Measurements from ENCODE around the gene CLEC4F. TPM values are rescaled to one million over a fixed set of nuclear protein-coding genes. Genes with fewer than 3 reads are reported as not detected.

The CLEC4F gene
- polyA plus RNA-seq, 1 donor (not counting 4 experiments of a cell fraction or from before 2014, with no cell fraction given) = not detected

GRCh38 chr2:70766357-70767078, 53.9 kb downstream of the CLEC4F start:
- H3K4me2 ChIP-seq (ENCODE audit: control insufficient read depth, extremely low read depth, insufficient read depth, low read depth, low read length) = peak overlapping the region; percentile 84
- no peaks in the 10 kb centered on the region for H3K36me3 ChIP-seq (ENCODE audit: control insufficient read depth in 2 of 2, extremely low read depth in 1 of 2, insufficient read depth in 2 of 2, low read length in 2 of 2)
- peak overlapping the region in 2 of 3 experiments; percentile 38 to 63 for H3K4me3 ChIP-seq (ENCODE audit: control insufficient read depth in 2 of 3, extremely low read depth in 1 of 3, insufficient read depth in 2 of 3, low read depth in 1 of 3, low read length in 3 of 3)
- H3K9me3 ChIP-seq (ENCODE audit: control insufficient read depth, low read depth, low read length) = no peaks in the 10 kb centered on the region
- FAIRE-seq (no peak), DNase-seq (ENCODE audit: low read depth, low spot score) (no peak)
- no peak overlapping the region for H3K9ac ChIP-seq (ENCODE audit: control insufficient read depth, extremely low read depth, insufficient read depth, low read length)
- TF ChIP-seq CTCF (optimal IDR thresholded peaks at IDR 0.05 in 1 of 3, IDR thresholded peaks at IDR 0.05 in 1 of 3, conservative IDR thresholded peaks at IDR 0.05 in 1 of 3; ENCODE audit: extremely low read depth in 1 of 3, insufficient read depth in 2 of 3, low read length in 3 of 3) = no peak
- TF ChIP-seq EZH2 (IDR thresholded peaks at IDR 0.05; ENCODE audit: low read length) = peak; percentile 40
- no peaks in the 10 kb centered on the region for H3K79me2 ChIP-seq (ENCODE audit: control insufficient read depth, insufficient read depth, low read length)
- dilution Hi-C loops (cut with MboI; ENCODE audit: extremely low pct_ligation_motif_present, low sequenced_read_pairs) = no loop called here
- H3K4me1 ChIP-seq (ENCODE audit: control insufficient read depth, extremely low read depth, insufficient read depth, low read length) = peaks cover 9% of the 10 kb centered on the region
- no peak overlapping the region for H3K27ac ChIP-seq (ENCODE audit: control insufficient read depth, insufficient read depth, low read length)
- H4K20me1 ChIP-seq (ENCODE audit: control insufficient read depth, extremely low read depth, insufficient read depth, low read length) = peaks cover 2% of the 10 kb centered on the region
- no peak overlapping the region for H2AFZ ChIP-seq (ENCODE audit: control insufficient read depth, low read length)
- H3K9me1 ChIP-seq (ENCODE audit: control insufficient read depth, extremely low read depth, insufficient read depth, low read length) = no peaks in the 10 kb centered on the region
- H3K27me3 ChIP-seq (ENCODE audit: control insufficient read depth, extremely low read depth, insufficient read depth, low read length) = peaks cover 42% of the 10 kb centered on the region

- DNase-seq (ENCODE audit: low read depth, low spot score) (no peak), FAIRE-seq (no peak)
- Histone ChIP-seq H3K9me1 (ENCODE audit: control insufficient read depth, extremely low read depth, insufficient read depth, low read length) (no peaks in the 10 kb centered on the region), H2AFZ (ENCODE audit: control insufficient read depth, low read length) (no peak overlapping the region), H3K27me3 (ENCODE audit: control insufficient read depth, extremely low read depth, insufficient read depth, low read length) (peaks cover 42% of the 10 kb centered on the region), H3K4me3 (ENCODE audit: control insufficient read depth in 2 of 3, extremely low read depth in 1 of 3, insufficient read depth in 2 of 3, low read depth in 1 of 3, low read length in 3 of 3) (no peak overlapping the region), H3K36me3 (ENCODE audit: control insufficient read depth in 2 of 2, extremely low read depth in 1 of 2, insufficient read depth in 2 of 2, low read length in 2 of 2) (no peaks in the 10 kb centered on the region), H3K27ac (ENCODE audit: control insufficient read depth, insufficient read depth, low read length) (no peak overlapping the region), H3K9me3 (ENCODE audit: control insufficient read depth, low read depth, low read length) (no peaks in the 10 kb centered on the region), H3K4me1 (ENCODE audit: control insufficient read depth, extremely low read depth, insufficient read depth, low read length) (peaks cover 9% of the 10 kb centered on the region), H4K20me1 (ENCODE audit: control insufficient read depth, extremely low read depth, insufficient read depth, low read length) (peaks cover 2% of the 10 kb centered on the region), H3K9ac (ENCODE audit: control insufficient read depth, extremely low read depth, insufficient read depth, low read length) (no peak overlapping the region), H3K79me2 (ENCODE audit: control insufficient read depth, insufficient read depth, low read length) (no peaks in the 10 kb centered on the region), H3K4me2 (ENCODE audit: control insufficient read depth, extremely low read depth, insufficient read depth, low read depth, low read length) (no peak overlapping the region)
- dilution Hi-C loops (cut with MboI; ENCODE audit: extremely low pct_ligation_motif_present, low sequenced_read_pairs) = no loop called here
- TF ChIP-seq CTCF (optimal IDR thresholded peaks at IDR 0.05 in 1 of 3, IDR thresholded peaks at IDR 0.05 in 1 of 3, conservative IDR thresholded peaks at IDR 0.05 in 1 of 3; ENCODE audit: extremely low read depth in 1 of 3, insufficient read depth in 2 of 3, low read length in 3 of 3) = no peak
- TF ChIP-seq EZH2 (IDR thresholded peaks at IDR 0.05; ENCODE audit: low read length) = no peak
Observed at GRCh38 chr2:70765507-70765906, 54.9 kb downstream of the CLEC4F start.
